Ishikawa (cell line): Measurements from ENCODE around the gene RAD51B.

ENCODE experiments used
- CEBPB ChIP-seq: IDR thresholded peaks from 2 replicates; pipeline ENCODE4 v1.6.1; 2012
- CREB1 ChIP-seq: IDR thresholded peaks from 2 replicates; pipeline ENCODE4 v1.6.1; 2012; ENCODE audit warnings: low read depth
- EGR1 ChIP-seq: IDR thresholded peaks from 2 replicates; pipeline ENCODE4 v1.6.1; 2012
- EP300 ChIP-seq: IDR thresholded peaks from 2 replicates; pipeline ENCODE4 v1.6.1; 2012; ENCODE audit warnings: borderline replicate concordance
- FOXM1 ChIP-seq: IDR thresholded peaks from 2 replicates; pipeline ENCODE4 v1.6.1; 2012; ENCODE audit warnings: low read depth, borderline replicate concordance
- NFIC ChIP-seq: IDR thresholded peaks from 2 replicates; pipeline ENCODE4 v1.6.1; 2012
- RAD21 ChIP-seq: IDR thresholded peaks from 2 replicates; pipeline ENCODE4 v1.6.1; 2012; ENCODE audit warnings: low read depth
- TAF1 ChIP-seq: IDR thresholded peaks from 2 replicates; pipeline ENCODE4 v1.6.1; 2012; ENCODE audit warnings: low read depth, mild to moderate bottlenecking
- TCF12 ChIP-seq: IDR thresholded peaks from 2 replicates; pipeline ENCODE4 v1.6.1; 2012; ENCODE audit warnings: low read depth
- TEAD4 ChIP-seq: IDR thresholded peaks from 2 replicates; pipeline ENCODE4 v1.6.1; 2012
- YY1 ChIP-seq: IDR thresholded peaks from 2 replicates; pipeline ENCODE4 v1.6.1; 2012; ENCODE audit warnings: low read depth
- ZBTB7A ChIP-seq: IDR thresholded peaks from 2 replicates; pipeline ENCODE4 v1.6.1; 2012; ENCODE audit warnings: low read depth
- TF ChIP-seq, protein P1 (sequence below): IDR thresholded peaks from 2 replicates; pipeline ENCODE4 v1.6.1; 2012; ENCODE audit warnings: low read depth, mild to moderate bottlenecking
- TF ChIP-seq, protein P2 (sequence below): IDR thresholded peaks from 2 replicates; pipeline ENCODE4 v1.6.1; 2012
- TF ChIP-seq, protein P3 (sequence below): IDR thresholded peaks from 2 replicates; pipeline ENCODE4 v1.6.1; 2012

The RAD51B gene

DNA sequence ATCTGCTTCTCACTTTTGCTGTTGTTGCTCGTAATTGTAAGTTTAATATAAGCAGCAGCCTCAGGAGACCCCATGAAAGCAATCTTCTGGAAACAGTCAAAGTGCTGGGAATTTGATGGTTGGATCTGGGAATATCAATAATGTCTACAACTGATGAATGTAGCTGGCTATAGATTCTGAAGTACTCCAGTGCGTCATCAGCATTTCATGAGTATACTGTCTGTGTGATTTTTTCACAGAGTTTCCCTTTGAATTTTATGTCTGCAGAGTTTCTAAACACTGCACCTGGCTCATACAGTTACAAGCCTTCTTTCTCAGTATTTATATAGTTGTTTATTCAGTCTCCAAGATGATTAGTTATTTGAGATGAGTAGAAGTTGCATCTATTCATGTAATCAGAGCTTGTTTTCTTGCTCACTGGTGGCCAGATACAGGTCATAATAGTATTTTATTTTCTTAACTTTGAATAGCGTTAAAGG is 222.3 kb downstream of the RAD51B start:
- TF ChIP-seq TCF12 (no peak), EP300 (no peak), FOXM1 (no peak)
- TF ChIP-seq, protein P1, sequence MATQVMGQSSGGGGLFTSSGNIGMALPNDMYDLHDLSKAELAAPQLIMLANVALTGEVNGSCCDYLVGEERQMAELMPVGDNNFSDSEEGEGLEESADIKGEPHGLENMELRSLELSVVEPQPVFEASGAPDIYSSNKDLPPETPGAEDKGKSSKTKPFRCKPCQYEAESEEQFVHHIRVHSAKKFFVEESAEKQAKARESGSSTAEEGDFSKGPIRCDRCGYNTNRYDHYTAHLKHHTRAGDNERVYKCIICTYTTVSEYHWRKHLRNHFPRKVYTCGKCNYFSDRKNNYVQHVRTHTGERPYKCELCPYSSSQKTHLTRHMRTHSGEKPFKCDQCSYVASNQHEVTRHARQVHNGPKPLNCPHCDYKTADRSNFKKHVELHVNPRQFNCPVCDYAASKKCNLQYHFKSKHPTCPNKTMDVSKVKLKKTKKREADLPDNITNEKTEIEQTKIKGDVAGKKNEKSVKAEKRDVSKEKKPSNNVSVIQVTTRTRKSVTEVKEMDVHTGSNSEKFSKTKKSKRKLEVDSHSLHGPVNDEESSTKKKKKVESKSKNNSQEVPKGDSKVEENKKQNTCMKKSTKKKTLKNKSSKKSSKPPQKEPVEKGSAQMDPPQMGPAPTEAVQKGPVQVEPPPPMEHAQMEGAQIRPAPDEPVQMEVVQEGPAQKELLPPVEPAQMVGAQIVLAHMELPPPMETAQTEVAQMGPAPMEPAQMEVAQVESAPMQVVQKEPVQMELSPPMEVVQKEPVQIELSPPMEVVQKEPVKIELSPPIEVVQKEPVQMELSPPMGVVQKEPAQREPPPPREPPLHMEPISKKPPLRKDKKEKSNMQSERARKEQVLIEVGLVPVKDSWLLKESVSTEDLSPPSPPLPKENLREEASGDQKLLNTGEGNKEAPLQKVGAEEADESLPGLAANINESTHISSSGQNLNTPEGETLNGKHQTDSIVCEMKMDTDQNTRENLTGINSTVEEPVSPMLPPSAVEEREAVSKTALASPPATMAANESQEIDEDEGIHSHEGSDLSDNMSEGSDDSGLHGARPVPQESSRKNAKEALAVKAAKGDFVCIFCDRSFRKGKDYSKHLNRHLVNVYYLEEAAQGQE: no peak

DNA sequence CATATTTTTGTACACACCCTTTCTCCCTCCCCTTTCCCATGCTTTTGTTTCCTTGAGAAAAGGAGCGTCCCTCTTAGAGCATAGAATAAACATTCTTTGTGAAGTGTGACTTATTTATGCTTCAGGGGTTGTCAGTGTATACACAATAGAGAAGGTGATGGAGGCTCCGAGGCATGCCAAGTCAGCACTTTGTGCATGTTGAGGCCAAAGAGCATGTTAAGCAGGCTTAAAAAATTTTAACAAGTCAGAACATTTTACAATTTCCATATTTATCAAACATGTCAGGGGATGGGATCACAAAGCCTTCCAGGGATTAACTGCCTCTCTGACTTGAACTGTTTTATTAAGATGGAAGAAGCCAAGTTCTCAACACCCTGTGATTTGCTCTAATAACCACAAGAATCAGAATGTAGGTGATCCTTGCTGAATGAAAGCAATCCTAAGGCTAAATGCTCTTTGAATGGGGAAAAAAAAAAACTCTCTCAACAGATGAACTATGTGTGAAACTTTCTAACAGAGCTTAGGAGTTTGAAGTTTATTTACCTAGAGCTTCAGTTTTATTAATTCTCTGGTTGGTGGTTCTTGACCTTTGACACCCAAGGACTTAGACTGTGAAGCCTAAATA is 223.1 kb downstream of the RAD51B start:
- TF ChIP-seq NFIC (no peak), CREB1 (no peak), EGR1 (no peak), ZBTB7A (no peak), RAD21 (no peak), TEAD4 (no peak), FOXM1 (no peak), TAF1 (no peak), CEBPB (no peak), TCF12 (no peak), EP300 (no peak), YY1 (no peak)
- TF ChIP-seq, protein P2, sequence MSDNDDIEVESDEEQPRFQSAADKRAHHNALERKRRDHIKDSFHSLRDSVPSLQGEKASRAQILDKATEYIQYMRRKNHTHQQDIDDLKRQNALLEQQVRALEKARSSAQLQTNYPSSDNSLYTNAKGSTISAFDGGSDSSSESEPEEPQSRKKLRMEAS: no peak
- TF ChIP-seq, protein P3, sequence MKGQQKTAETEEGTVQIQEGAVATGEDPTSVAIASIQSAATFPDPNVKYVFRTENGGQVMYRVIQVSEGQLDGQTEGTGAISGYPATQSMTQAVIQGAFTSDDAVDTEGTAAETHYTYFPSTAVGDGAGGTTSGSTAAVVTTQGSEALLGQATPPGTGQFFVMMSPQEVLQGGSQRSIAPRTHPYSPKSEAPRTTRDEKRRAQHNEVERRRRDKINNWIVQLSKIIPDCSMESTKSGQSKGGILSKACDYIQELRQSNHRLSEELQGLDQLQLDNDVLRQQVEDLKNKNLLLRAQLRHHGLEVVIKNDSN: no peak
- TF ChIP-seq, protein P1: no peak

DNA sequence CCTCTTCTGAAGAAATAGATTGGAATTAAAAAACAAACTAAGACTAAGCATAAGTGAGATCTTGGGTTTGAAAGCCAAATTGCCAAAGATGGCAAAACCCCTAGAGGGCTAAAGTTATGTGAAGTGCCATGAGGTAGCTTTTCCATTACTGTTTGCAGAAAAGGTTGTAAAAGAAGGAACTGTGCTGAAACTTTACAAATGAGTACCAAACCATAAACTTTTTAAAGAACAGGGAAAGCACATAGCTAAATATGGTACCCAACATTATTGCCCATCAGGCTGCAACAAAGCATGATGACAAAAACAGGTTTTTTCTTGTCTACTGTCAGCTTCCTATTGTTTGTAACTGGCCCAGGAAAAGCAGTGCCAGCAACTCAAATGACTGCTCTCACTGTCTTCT is 224.2 kb downstream of the RAD51B start:
- no peak for TF ChIP-seq TAF1
- TF ChIP-seq ZBTB7A: no peak
- no peak for TF ChIP-seq CEBPB
- TF ChIP-seq EGR1: no peak
- TF ChIP-seq, protein P1: no peak
- no peak for TF ChIP-seq YY1
- TF ChIP-seq RAD21: no peak
- no peak for TF ChIP-seq EP300
- TF ChIP-seq, protein P3: no peak
- TF ChIP-seq NFIC: no peak
- TF ChIP-seq TCF12: no peak
- TF ChIP-seq FOXM1: no peak
- TF ChIP-seq TEAD4: no peak
- TF ChIP-seq, protein P2: no peak
- TF ChIP-seq CREB1: no peak

DNA sequence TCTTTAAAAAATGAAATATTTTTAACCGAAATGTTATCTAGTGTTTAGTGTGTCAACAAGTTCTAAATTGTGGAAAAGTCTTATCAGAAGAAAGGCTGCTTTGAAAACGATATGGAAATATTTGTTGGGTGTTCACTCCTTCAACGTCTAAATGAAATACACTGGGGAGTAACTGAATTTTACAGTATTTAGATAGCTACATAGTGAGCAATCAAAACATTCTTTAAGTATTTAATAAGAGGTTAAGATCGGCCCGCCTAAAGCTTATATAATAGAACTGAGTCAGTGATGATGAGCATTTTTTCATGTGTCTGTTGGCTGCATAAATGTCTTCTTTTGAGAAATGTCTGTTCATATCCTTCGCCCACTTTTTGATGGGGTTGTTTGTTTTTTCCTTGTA is 228.3 kb downstream of the RAD51B start:
- no peak for TF ChIP-seq YY1
- TF ChIP-seq TCF12: no peak
- no peak for TF ChIP-seq CREB1
- TF ChIP-seq, protein P2: no peak
- TF ChIP-seq EP300: no peak
- TF ChIP-seq FOXM1: no peak
- no peak for TF ChIP-seq CEBPB
- no peak for TF ChIP-seq TEAD4
- TF ChIP-seq, protein P1: no peak
- no peak for TF ChIP-seq NFIC
- no peak for TF ChIP-seq TAF1
- TF ChIP-seq, protein P3: no peak
- TF ChIP-seq RAD21: no peak
